ENCODE results near the gene STXBP2. TPM values are rescaled to one million over a fixed set of nuclear protein-coding genes. Genes with fewer than 3 reads are reported as not detected.

STXBP2 gene
- total and polyA plus RNA-seq, 5 donors from 2014 or later = 57.5 to 253 (median 95.7) TPM

DNA sequence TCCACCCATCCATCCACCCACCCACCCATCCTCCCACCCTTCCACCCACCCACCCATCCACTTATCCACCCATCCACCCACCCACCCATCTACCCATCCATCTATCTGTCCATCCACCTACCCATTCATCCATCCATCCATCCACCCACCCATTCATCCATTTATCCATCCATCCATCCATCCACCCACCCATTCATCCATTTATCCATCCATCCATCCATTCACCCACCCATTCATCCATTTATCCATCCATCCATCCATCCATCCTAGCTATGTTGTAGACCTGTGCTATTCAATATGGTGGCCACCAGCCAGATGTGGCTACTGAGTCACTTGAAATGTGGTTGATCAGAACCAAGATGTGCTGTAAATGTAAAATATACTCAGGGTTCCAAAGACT lies 36.2 kb upstream of the STXBP2 start:
- H3K4me3 ChIP-seq (ENCODE audit: low read depth, low read length) = no peak overlapping the region
- no peaks in the 10 kb centered on the region for H3K36me3 ChIP-seq (ENCODE audit: control insufficient read depth, insufficient read depth, low read length)
- Mint-ChIP-seq H3K36me3 (no peaks in the 10 kb centered on the region), H3K27ac (no peak overlapping the region), H3K27me3 (peaks cover 23% of the 10 kb centered on the region), H3K4me1 (peaks cover 0 to 7% (median 0%) of the 10 kb centered on the region in 4 donors), H3K4me3 (no peak overlapping the region), H3K9me3 (peaks cover 0 to 5% (median 0%) of the 10 kb centered on the region in 7 donors)
- no peak overlapping the region for H3K27ac ChIP-seq (ENCODE audit: insufficient read depth, low read length, poor library complexity, severe bottlenecking)
- H3K27me3 ChIP-seq (ENCODE audit: control insufficient read depth, insufficient read depth, low read length) = peaks cover 8% of the 10 kb centered on the region
- DNase-seq (no peak), ATAC-seq (ENCODE audit: low read depth in 2 of 2) (no peak)
- peaks cover 7% of the 10 kb centered on the region for H3K4me1 ChIP-seq (ENCODE audit: control insufficient read depth, insufficient read depth, low read length, poor library complexity, severe bottlenecking)
- no peaks in the 10 kb centered on the region for H3K9me3 ChIP-seq (ENCODE audit: control insufficient read depth in 2 of 2, low read length in 2 of 2)

DNA sequence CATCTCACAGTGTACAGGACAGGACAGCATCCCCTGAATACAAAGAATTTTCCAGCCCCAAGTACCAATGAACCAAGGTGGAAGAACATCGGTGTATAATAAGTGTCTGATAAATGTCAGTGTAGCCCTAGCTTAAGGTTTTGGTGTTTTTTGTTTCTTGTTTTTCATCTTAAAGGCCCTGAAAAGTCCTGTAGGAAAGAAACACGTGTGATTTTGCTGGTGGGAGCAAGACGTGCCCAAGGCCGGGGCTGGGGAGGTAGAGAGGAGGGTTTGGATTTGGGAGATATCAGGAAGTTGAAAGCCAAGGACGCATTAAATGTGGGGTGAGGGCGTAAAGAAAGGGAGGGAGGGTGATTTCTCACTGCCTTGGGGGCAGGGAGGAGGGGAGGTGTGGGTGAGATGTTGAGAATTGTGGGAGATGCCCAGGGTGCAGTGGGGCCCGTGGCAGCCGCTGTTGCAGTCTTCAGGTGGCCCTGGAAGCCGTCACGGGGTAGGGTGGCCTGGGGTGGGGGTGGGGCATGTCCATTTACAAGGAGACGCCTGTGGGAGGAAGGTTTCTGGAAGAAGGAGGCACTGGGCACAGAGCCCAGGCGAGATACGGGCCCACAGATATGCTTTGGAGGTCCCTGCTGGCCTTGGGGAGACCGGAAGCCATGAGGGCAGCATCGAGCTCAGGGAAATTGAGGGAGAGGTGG lies 34.5 kb upstream of the STXBP2 start:
- peaks cover 0 to 4% (median 0%) of the 10 kb centered on the region in 4 donors for H3K4me1 Mint-ChIP-seq
- peaks cover 12% of the 10 kb centered on the region for H3K27me3 Mint-ChIP-seq
- peaks cover 0 to 5% (median 0%) of the 10 kb centered on the region in 7 donors for H3K9me3 Mint-ChIP-seq
- no peak overlapping the region for H3K27ac ChIP-seq (ENCODE audit: insufficient read depth, low read length, poor library complexity, severe bottlenecking)
- H3K36me3 ChIP-seq (ENCODE audit: control insufficient read depth, insufficient read depth, low read length) = no peaks in the 10 kb centered on the region
- H3K36me3 Mint-ChIP-seq = no peaks in the 10 kb centered on the region
- H3K4me3 ChIP-seq (ENCODE audit: low read depth, low read length) = no peak overlapping the region
- H3K4me1 ChIP-seq (ENCODE audit: control insufficient read depth, insufficient read depth, low read length, poor library complexity, severe bottlenecking) = no peaks in the 10 kb centered on the region
- no peaks in the 10 kb centered on the region for H3K9me3 ChIP-seq (ENCODE audit: control insufficient read depth in 2 of 2, low read length in 2 of 2)
- no peak for ATAC-seq (ENCODE audit: low read depth in 2 of 2)
- H3K27ac Mint-ChIP-seq = no peak overlapping the region
- H3K27me3 ChIP-seq (ENCODE audit: control insufficient read depth, insufficient read depth, low read length) = peaks cover 5% of the 10 kb centered on the region
- no peak for DNase-seq
- no peak overlapping the region for H3K4me3 Mint-ChIP-seq

DNA sequence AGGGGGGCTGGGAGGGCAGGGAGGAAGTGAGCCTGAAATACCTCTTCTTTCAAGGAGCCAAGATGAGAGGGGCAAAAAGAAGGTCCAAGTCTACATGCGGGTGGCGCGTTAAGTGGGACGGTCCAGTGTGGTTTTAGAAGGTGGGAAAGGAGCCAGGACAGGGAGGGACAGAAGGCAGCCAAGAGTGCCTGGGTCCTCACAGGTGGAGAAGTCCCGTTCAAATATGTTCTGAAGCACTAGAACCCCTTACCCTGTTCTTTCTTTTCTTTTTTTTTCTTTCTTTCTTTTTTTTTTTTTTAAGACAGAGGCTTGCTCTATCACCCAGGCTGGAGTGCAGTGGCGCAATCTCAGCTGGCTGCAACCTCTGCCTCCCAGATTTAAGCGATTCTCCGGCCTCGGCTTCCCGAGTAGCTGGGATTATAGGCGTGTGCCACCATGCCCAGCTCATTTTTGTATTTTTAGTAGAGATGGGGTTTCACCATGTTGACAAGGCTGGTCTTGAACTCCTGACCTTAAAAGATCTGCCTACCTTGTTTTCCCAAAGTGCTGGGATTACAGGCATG lies 33.9 kb upstream of the STXBP2 start:
- no peak overlapping the region for H3K27ac ChIP-seq (ENCODE audit: insufficient read depth, low read length, poor library complexity, severe bottlenecking)
- H3K9me3 Mint-ChIP-seq = peaks cover 0 to 5% (median 0%) of the 10 kb centered on the region in 7 donors
- H3K36me3 Mint-ChIP-seq = no peaks in the 10 kb centered on the region
- peaks cover 5% of the 10 kb centered on the region for H3K27me3 ChIP-seq (ENCODE audit: control insufficient read depth, insufficient read depth, low read length)
- no peaks in the 10 kb centered on the region for H3K4me1 ChIP-seq (ENCODE audit: control insufficient read depth, insufficient read depth, low read length, poor library complexity, severe bottlenecking)
- H3K36me3 ChIP-seq (ENCODE audit: control insufficient read depth, insufficient read depth, low read length) = no peaks in the 10 kb centered on the region
- no peak overlapping the region for H3K27ac Mint-ChIP-seq
- DNase-seq (no peak), ATAC-seq (ENCODE audit: low read depth in 2 of 2) (no peak)
- H3K27me3 Mint-ChIP-seq = peaks cover 6% of the 10 kb centered on the region
- no peak overlapping the region for H3K4me3 Mint-ChIP-seq
- H3K4me3 ChIP-seq (ENCODE audit: low read depth, low read length) = no peak overlapping the region
- H3K9me3 ChIP-seq (ENCODE audit: control insufficient read depth in 2 of 2, low read length in 2 of 2) = no peaks in the 10 kb centered on the region
- H3K4me1 Mint-ChIP-seq = no peaks in the 10 kb centered on the region

DNA sequence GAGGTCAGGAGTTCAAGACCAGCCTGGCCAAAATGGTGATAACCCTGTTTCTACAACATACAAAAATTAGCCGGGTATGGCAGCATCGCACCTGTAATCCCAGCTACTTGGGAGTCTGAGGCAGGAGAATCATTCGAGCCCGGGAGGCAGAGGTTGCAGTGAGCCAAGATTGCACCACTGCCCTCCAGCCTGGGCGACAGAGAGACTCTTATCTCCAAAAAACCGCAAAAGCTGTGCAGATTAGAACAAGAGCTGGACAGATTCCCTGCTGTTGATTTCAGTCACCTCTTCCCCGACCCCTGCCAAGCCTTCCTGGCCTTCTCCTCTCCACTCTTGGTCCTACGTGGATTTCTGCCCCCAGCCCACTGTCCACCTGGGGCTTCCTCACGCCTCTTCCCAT lies 33.0 kb upstream of the STXBP2 start:
- DNase-seq (no peak), ATAC-seq (ENCODE audit: low read depth in 2 of 2) (no peak)
- Mint-ChIP-seq H3K4me3 (no peak overlapping the region), H3K27me3 (no peaks in the 10 kb centered on the region), H3K4me1 (no peaks in the 10 kb centered on the region), H3K36me3 (no peaks in the 10 kb centered on the region), H3K9me3 (peaks cover 0 to 5% (median 0%) of the 10 kb centered on the region in 7 donors), H3K27ac (no peak overlapping the region)
- Histone ChIP-seq H3K27ac (ENCODE audit: insufficient read depth, low read length, poor library complexity, severe bottlenecking) (no peak overlapping the region), H3K36me3 (ENCODE audit: control insufficient read depth, insufficient read depth, low read length) (no peaks in the 10 kb centered on the region), H3K4me3 (ENCODE audit: low read depth, low read length) (no peak overlapping the region), H3K9me3 (ENCODE audit: control insufficient read depth in 2 of 2, low read length in 2 of 2) (no peaks in the 10 kb centered on the region), H3K27me3 (ENCODE audit: control insufficient read depth, insufficient read depth, low read length) (no peaks in the 10 kb centered on the region), H3K4me1 (ENCODE audit: control insufficient read depth, insufficient read depth, low read length, poor library complexity, severe bottlenecking) (no peaks in the 10 kb centered on the region)

DNA sequence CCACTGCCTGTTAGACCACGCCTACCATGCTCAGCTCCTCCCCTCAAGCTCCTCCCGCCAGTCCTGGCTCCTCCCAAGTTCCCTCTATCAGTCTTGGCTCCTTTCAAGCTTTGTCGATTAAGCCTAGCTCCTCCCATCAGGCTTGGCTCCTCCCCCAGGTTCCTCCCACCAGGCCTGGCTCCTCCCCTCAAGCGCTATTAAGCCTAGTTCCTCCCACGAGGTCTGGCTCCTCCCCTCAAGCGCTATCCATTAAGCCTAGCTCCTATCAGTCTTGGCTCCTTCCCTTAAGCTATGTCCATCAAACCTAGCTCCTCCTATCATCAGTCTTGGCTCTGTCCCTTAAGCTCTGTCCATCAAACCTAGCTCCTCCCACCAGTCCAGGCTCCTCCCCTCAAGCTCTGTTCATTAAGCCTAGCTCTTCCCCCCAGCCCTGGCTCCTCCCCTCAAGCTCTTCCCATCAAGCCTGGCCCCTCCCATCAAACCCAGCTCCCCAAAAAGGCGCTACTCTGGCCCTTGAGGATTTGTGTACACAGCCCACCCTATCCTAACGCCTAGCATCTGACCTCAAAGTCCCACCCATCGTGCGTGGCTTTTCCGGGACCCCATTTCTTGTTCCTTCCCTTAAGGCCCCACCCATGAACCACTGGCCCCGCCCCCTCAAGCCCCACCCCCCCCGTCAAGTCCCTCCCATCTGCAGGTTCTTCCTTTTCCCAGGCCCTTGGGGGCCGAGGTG lies 31.3 kb upstream of the STXBP2 start:
- Histone ChIP-seq H3K4me3 (ENCODE audit: low read depth, low read length) (no peak overlapping the region), H3K27me3 (ENCODE audit: control insufficient read depth, insufficient read depth, low read length) (no peaks in the 10 kb centered on the region), H3K4me1 (ENCODE audit: control insufficient read depth, insufficient read depth, low read length, poor library complexity, severe bottlenecking) (no peaks in the 10 kb centered on the region), H3K27ac (ENCODE audit: insufficient read depth, low read length, poor library complexity, severe bottlenecking) (no peak overlapping the region), H3K9me3 (ENCODE audit: control insufficient read depth in 2 of 2, low read length in 2 of 2) (no peaks in the 10 kb centered on the region), H3K36me3 (ENCODE audit: control insufficient read depth, insufficient read depth, low read length) (no peaks in the 10 kb centered on the region)
- Mint-ChIP-seq H3K4me3 (no peak overlapping the region), H3K9me3 (peaks cover 0 to 5% (median 0%) of the 10 kb centered on the region in 7 donors), H3K4me1 (no peaks in the 10 kb centered on the region), H3K27ac (peak overlapping the region in 1 of 3 donors; percentile 48), H3K36me3 (no peaks in the 10 kb centered on the region), H3K27me3 (no peaks in the 10 kb centered on the region)
- DNase-seq (peak in 2 of 3 donors; percentile 13 to 40), ATAC-seq (ENCODE audit: low read depth in 2 of 2) (no peak)

DNA sequence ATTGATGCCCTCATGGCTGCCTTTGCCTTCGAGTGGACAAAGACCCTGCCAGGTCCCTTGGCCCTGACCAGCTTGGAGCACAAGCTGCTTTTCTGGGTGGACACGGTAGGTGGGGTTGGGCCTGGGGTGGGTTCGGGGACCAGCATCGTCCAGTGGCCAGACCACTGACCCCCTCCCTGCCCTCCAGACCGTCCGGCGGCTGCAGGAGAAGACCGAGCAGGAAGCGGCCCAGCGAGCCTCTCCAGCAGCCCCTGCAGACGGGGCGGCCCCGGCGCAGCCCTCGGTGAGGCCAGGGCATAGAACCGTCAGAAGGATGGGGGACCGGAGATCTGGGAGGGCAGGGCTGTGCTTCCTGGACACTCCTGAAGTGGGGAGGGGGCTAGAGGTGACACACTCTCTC lies 30.6 kb upstream of the STXBP2 start:
- DNase-seq = no peak
- no peak overlapping the region for H3K4me3 ChIP-seq (ENCODE audit: low read depth, low read length)
- H3K4me1 ChIP-seq (ENCODE audit: control insufficient read depth, insufficient read depth, low read length, poor library complexity, severe bottlenecking) = no peaks in the 10 kb centered on the region
- no peaks in the 10 kb centered on the region for H3K27me3 ChIP-seq (ENCODE audit: control insufficient read depth, insufficient read depth, low read length)
- Mint-ChIP-seq H3K27me3 (no peaks in the 10 kb centered on the region), H3K9me3 (peaks cover 0 to 4% (median 0%) of the 10 kb centered on the region in 7 donors), H3K4me1 (no peaks in the 10 kb centered on the region), H3K4me3 (no peak overlapping the region), H3K27ac (no peak overlapping the region), H3K36me3 (no peaks in the 10 kb centered on the region)
- no peaks in the 10 kb centered on the region for H3K36me3 ChIP-seq (ENCODE audit: control insufficient read depth, insufficient read depth, low read length)
- ATAC-seq (ENCODE audit: low read depth in 2 of 2) = no peak
- no peaks in the 10 kb centered on the region for H3K9me3 ChIP-seq (ENCODE audit: control insufficient read depth in 2 of 2, low read length in 2 of 2)
- H3K27ac ChIP-seq (ENCODE audit: insufficient read depth, low read length, poor library complexity, severe bottlenecking) = no peak overlapping the region

DNA sequence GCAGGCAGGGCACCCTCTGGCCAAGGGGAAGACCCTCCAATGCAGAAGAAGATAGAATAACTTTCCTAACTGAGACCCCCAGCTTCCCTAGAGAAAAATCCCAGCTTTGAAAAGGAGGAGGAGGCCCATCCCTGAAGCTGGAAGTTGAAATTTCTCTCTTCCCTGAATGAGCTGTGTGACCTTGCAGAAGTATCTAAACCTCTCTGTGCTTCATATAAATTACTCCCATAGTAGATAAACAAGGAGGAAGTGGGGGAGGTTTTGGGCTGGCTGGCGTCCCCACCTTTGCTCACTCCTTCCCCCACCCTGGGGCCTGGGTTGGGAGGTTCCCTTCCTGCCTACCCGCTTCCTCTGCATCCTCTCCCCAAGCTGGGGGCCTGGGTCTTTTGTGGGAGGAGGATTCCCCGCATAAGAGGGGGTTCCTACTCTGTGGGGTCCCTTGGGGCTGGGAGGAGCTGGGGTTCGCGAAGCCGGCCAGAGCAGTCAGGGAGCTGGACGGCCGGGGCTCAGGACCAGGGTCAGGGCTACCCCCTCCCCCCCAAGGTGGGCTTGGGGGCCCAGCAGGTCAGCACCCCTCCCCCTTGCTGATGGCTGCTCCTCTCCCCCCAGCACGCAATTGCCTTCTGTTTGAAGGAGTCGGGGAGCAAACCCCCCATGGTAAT lies 29.6 kb upstream of the STXBP2 start:
- H3K4me3 Mint-ChIP-seq = no peak overlapping the region
- H3K27ac Mint-ChIP-seq = no peak overlapping the region
- ATAC-seq (ENCODE audit: low read depth in 2 of 2) = no peak

More for the DNA sequence above, 29.6 kb upstream of the STXBP2 start:
- H3K9me3 Mint-ChIP-seq = peaks cover 0 to 1% (median 0%) of the 10 kb centered on the region in 7 donors
- DNase-seq = no peak
- Histone ChIP-seq H3K4me1 (ENCODE audit: control insufficient read depth, insufficient read depth, low read length, poor library complexity, severe bottlenecking) (no peaks in the 10 kb centered on the region), H3K27ac (ENCODE audit: insufficient read depth, low read length, poor library complexity, severe bottlenecking) (no peak overlapping the region), H3K4me3 (ENCODE audit: low read depth, low read length) (no peak overlapping the region), H3K36me3 (ENCODE audit: control insufficient read depth, insufficient read depth, low read length) (no peaks in the 10 kb centered on the region), H3K9me3 (ENCODE audit: control insufficient read depth in 2 of 2, low read length in 2 of 2) (no peaks in the 10 kb centered on the region), H3K27me3 (ENCODE audit: control insufficient read depth, insufficient read depth, low read length) (no peaks in the 10 kb centered on the region)
- H3K27me3 Mint-ChIP-seq = no peaks in the 10 kb centered on the region
- no peaks in the 10 kb centered on the region for H3K4me1 Mint-ChIP-seq
- H3K36me3 Mint-ChIP-seq = no peaks in the 10 kb centered on the region
